GM19240 (cell line): ENCODE data around the gene PACSIN1.

Experiments used
- DNase-seq: peaks from one replicate; pipeline ENCODE4 v3.0.0; 2011; ENCODE audit warnings: low spot score; ENCODE audit not compliant: insufficient read length

PACSIN1 gene

GRCh38 chr6:34560366-34561226, 94.7 kb downstream of the PACSIN1 start:
- DNase-seq: no peak

- DNase-seq: no peak
Observed at GRCh38 chr6:34561227-34561530, 95.3 kb downstream of the PACSIN1 start.

- no peak for DNase-seq
Observed at GRCh38 chr6:34562350-34562749, 96.5 kb downstream of the PACSIN1 start.

- no peak for DNase-seq
Observed at GRCh38 chr6:34562861-34563512, 97.1 kb downstream of the PACSIN1 start.

- no peak for DNase-seq
Observed at GRCh38 chr6:34563513-34563870, 97.6 kb downstream of the PACSIN1 start.

- DNase-seq: no peak
Observed at GRCh38 chr6:34564181-34564580, 98.3 kb downstream of the PACSIN1 start.

GRCh38 chr6:34565722-34566137, 99.9 kb downstream of the PACSIN1 start:
- DNase-seq: no peak

GRCh38 chr6:34566830-34567546, 101.1 kb downstream of the PACSIN1 start:
- DNase-seq: no peak

GRCh38 chr6:34568341-34569201, 102.7 kb downstream of the PACSIN1 start:
- no peak for DNase-seq

- DNase-seq: no peak
Observed at GRCh38 chr6:34569361-34569973, 103.6 kb downstream of the PACSIN1 start.

GRCh38 chr6:34570066-34570833, 104.4 kb downstream of the PACSIN1 start:
- DNase-seq: no peak

GRCh38 chr6:34571388-34571787, 105.5 kb downstream of the PACSIN1 start:
- no peak for DNase-seq

- DNase-seq: no peak
Observed at GRCh38 chr6:34572021-34572420, 106.1 kb downstream of the PACSIN1 start.

GRCh38 chr6:34572585-34572984, 106.7 kb downstream of the PACSIN1 start:
- DNase-seq: no peak

GRCh38 chr6:34573567-34574183, 107.8 kb downstream of the PACSIN1 start:
- DNase-seq: no peak

GRCh38 chr6:34574647-34575293, 108.9 kb downstream of the PACSIN1 start:
- no peak for DNase-seq

GRCh38 chr6:34575326-34575725, 109.5 kb downstream of the PACSIN1 start:
- no peak for DNase-seq

- DNase-seq: no peak
Observed at GRCh38 chr6:34576286-34576955, 110.5 kb downstream of the PACSIN1 start.
